ENCODE data around the gene TEX51.

The TEX51 gene

DNA sequence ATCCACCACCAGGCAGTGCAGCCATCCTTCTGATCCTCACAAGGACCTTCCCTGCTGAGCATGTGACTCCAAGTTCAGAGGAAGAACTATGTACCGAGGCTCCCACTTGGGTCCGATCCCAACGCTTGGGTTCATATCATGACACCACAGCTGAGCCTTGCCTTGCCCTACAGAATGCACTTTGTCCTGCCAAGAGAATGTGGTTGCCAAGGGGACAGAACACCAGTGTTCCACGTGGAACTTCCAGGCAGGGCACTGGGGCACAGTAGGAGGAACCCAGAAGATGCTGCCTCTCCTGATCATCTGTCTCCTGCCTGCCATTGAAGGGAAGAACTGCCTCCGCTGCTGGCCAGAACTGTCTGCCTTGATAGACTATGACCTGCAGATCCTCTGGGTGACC lies at the start of gene TEX51:
TSS of gene TEX51 (plus strand) at position 255 of the 400 bp plus-strand sequence. CDS start at position 284, 29 bp downstream.
- DNase-seq, result no peak

DNA sequence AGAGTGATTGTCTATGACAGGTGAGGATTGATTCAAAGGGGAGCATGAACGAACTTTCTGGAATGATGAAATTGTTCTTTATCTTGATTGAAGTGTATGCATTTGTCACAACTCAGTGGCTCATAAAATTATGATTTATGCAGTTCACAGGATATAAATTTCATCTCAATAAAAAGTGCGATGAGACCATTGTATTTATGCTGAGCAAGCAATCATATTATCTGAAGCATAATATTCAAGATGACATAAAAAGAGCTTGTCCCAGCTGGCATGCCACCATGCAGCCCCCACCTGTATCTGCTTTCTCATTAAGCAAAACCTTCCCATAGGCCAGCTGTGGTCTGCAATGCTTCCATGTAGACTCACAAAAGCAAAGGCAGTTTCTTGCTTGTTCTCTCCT lies 49.6 kb upstream of the TEX51 start:
- DNase-seq, result no peak

DNA sequence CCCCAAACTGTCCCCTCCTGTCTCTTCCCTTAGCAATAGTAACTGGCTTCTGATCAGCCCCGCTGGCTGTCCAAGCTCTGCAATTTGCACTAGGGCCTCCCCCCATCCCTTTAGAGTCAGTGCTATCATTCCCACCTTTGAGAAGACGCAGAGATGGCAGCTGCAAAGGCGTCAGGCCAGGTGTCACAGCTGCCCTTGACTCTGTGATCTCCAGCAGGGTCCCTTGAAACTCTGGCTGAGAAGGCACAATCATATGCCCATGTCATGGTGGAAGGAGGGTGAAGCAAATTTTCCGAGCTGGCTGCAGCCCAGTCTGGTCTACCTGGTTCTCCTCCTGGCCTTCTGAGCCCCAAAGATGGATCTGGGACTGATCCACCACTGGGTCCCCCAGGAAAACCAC lies 49.2 kb upstream of the TEX51 start:
- no peak for DNase-seq

DNA sequence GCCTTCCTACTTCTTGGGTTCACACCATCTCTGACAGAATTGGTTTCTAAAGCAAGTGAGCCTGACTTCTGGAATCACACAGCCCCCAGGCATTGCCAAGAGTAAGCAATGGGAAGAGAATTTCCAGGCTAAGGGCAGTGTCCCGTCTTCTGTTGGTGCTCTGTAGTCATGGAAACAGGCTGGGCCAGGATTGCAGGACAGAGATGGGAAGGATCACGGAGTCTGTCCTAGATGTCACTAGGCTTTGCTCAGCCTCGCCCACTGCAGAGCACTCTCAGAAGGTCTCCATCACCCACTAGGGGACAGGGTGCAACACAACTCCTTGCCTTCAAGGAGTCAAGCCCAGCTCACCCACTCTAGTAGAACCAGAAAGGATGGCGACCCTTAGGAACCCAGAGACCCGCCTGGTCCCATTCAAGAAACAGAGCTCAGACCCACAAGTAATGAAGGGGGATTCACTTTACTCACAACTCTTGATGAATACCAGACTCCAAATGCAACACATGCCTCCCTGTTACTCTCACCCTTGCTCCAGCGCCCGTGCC lies 48.6 kb upstream of the TEX51 start:
- no peak for DNase-seq

DNA sequence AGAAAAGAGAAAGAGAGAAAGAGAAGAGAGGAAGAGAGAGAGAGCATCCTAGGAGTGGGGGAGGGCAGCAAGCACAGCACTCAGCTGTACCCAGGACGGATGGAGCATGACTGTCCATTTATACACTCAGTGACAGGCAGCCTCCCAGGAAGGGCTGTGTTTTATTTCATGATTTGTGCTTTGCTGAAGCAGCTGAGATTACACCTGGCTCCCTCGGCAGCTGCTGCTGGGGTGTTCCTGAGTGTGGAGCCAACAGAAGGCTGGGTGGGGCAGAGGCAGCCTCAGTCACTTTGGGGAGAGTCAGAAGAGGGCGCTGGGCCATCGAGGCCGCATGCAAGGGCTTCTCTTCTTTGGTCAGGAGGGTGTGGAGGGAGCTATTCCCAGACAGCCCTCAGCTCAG lies 47.8 kb upstream of the TEX51 start:
- DNase-seq, result no peak

DNA sequence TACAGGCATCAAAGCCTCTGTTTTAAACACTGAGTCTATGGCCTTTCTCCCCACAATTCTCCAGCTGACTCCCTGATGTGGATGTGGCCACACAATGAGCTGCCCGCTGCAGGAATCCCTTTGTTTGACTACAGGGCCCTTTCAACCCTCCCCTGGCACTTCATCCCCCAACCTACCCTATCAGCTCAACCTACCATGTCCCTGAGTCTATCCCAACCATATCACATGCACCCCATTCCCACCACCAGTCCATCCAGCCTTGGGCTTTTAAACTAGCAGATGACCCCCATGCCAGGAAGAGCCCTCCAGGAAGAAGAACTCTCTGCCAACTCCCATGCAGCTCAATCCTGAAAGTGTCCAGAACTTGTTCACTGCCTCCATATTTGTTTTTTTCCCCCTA lies 46.9 kb upstream of the TEX51 start:
- DNase-seq, result no peak

DNA sequence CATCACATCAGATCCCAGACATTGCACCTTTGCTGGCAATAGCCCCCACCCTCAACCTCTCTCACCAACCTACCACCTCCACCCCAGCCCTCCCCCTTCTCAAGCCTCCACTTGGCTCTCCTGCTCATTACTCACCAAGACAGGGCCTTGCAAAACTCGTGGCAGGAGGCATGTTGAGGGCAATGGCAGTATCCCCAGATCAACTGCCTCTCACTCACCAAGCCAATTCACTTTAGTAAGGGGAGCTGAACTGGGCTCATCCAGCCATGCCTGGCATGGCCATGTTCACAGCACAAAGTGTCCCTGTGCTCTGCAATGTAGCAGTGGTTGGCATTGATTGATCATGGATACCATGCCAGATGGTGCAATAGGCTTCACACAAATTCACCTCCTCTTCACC lies 46.3 kb upstream of the TEX51 start:
- no peak for DNase-seq

DNA sequence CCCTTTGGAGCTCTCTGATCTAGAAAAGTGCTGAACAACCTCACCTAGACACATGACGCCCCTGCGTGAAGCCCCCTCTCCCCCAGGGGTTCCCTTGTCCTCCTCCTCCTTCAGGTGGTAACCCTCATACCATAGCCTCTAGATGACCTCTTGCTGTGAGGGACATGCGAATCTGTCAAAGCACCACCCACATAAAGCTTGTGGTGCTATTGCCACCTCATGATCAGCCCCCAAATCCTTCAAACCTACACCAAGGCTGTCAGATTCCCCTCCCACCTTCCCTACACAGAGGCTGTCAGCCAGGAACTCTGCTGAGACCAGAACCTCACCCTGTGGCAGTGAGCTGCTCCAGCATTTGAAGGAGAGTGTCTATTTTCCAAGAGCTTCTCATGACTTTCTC lies 43.1 kb upstream of the TEX51 start:
- no peak for DNase-seq

DNA sequence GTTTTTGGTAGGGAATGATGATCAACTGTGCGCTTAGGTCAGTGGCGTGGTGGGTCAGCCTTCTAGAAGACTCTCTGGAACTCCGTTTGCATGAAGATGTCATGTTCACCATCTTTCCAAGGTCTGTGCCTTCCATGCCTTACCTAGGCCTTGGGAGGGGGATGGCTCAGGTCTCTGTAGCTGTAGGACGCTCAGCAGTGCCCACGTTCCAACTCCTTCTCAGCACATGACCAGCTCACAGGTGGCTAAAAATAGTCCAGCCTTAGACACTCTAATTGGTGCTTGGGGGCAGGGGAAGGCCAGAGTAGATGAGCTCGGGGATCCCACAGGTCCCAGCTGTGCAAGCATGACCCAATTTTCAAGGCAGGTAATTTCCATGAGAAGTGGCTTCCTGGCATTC lies 42.3 kb upstream of the TEX51 start:
- DNase-seq, result no peak

DNA sequence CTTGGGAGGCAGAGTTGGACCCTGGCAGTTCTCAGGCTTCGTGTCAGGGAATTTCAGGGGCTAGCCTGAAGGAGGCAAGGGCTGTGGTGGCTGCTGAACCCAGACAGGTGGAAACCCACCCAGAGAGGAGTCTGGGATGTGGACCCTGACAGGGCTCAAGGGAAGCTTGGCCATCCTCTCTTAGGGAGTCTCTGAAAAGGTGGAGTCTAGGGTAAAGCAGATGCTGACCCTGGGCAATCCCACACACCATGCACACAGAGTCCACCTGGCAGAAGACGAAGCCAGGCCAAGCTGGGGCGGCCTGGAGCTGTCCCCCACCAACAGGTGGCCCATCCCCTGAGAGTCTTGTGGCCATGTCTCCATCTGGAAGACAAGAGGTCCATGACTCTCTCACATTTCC lies 41.2 kb upstream of the TEX51 start:
- no peak for DNase-seq

DNA sequence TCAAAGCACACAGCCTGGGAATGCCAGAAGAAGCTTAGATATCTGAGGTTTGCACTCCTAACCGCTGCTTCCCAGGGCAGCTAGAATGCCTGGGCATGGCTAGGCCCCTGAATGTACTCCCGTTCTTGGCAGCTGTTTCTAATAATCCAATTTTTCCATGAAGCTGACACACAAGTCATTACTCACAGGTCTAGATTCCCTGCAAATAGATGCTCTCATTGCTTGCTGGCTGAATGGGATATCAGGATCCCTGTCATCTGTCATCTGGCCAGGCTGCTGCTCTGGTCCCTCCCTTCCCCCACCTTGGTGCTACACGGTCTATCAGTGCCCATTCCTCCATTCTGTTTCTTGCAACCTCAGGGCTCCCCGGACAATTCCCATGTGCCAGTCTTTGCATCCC lies 40.7 kb upstream of the TEX51 start:
- DNase-seq, result no peak

DNA sequence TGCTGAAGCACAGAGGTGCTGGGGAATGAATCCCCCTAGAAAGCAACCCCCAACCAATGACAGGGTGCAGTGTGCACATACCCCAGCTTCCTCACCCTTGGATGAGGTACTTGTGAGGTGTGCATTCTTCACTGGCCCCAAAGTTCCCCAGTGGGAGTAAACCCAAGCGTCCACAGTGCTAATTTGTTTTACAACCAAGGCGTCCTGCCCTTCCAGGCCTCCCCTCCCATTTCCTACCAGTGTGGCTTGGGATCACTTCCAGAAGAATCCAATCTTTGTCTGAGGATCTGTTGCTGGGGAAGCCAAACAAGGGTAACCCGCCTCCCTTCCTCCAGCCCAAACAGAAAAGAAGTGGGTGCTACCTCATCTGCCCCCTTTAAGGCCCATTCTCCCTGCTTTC lies 40.3 kb upstream of the TEX51 start:
- no peak for DNase-seq

DNA sequence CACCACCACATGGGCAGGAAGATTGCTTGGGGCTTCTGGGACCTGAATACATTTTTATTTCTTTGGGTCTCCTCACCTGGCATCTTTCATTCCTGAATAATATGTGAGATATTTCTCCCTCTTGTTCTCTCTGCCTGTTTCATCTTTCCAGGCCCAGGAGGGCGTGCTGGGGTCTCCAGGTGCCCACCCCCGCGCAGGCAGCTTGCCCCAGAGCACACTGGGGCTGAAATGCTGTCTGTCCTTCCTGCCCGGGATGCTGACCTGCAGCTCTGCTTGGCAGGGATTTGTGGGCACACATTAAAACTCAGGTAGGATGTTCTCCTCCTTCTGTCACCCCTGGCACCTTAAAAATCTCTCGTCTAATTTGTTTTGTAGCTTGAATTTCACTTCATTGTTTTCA lies 39.7 kb upstream of the TEX51 start:
- DNase-seq, result no peak

DNA sequence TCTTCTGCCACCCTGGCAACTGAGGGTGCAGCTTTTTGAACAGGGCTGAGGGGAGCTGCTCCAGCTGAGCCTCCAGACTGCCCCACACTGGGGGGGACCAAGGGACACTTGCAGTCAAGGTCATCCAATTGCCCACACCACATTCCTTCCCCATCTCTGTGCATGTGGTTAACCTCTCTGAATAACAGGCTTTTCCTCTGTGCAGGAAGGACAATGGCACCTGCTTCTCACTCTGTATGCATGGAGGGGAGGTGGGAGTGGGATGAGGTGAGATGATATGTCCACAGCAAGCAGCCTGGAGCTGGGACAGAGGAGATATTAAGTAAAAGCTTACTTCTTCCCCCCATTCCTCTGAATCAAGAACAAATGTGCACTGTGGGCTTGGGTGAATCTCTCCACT lies 39.1 kb upstream of the TEX51 start:
- no peak for DNase-seq

DNA sequence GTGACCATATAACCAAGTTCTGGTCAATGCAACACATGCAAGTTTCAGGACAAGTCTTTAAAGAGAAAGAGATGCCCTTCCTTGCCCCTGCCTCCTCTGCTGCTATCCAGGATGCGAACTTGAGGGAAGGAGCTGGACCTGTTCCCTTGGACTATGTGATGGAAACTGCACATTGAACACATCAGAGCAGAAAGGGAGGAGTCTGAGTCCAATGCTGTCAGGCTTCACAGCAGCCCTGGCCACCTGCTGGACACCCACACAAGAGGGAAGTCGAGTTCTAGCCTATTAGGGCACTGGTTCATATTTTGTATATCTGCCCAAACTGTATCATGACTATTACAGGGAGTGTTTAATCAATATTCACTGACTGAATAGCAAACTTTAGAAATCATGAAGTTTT lies 38.3 kb upstream of the TEX51 start:
- no peak for DNase-seq

DNA sequence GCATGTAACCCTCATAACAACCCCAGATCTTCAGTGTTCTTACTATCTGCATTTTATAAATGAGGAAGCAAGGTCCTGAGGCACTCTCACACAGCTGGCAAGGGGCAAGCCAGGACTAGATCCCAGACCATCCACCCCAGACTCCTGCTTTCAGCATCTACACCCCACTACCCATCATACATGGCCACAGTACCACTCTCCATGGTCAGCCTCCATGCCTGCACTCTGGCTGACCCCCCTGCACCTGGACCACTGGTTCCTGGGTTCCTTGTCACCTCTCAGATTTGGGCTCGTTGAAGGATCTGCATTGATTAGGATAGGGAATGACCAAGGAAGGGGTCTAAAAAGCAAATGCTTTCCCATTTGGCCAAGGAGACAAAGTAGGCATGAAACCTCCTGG lies 36.0 kb upstream of the TEX51 start:
- DNase-seq, result no peak

DNA sequence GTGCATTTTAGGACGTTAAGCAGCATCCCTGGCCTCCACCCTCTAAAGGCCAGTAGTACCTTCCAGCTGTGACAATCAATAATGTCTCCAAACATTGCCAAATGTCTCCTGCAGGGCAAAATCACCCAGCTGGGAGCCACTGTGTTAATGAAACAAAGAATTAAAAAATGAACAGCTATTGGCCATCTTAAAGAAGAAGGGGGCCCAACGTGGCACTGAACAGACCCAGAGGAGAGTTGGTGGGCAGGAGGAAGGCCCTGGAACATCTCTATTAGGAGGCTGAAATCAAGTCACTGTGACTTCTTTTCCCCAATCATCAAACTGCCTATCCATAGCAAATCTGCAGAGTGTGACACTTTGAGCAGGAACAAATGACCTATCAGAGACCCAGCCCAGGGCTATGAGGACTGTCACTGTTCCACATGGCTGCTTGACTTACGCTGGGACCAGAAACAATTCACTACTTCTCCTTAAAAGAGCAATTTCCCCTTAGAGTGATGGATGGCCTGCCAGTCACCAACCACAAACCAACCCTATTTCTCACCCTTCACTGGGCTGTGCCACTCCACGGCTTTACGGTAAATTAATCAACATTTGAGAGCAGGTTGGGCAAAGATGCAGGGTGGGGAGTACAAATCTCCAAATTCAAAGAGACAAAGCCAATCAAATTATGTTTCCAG lies 35.2 kb upstream of the TEX51 start:
- no peak for DNase-seq

DNA sequence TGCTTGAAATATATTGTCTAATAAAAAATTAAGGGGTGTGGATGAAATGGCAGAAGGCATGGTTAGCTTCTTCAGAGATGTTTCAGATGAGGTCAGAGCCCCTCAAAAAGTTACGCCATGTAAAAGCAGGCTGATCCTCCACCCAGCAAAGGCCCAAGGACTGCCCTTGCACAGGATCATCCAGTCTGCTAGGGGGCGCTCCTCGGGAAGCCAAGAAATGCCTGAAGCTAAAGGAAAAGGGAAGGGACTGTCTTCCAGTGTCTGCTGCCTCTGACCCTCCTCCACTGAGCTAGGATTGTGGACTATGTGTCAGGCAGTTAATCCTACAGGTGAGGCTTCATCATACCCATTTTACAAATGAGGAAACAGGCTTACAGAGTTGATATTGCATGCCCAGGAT lies 33.8 kb upstream of the TEX51 start:
- DNase-seq, result no peak

DNA sequence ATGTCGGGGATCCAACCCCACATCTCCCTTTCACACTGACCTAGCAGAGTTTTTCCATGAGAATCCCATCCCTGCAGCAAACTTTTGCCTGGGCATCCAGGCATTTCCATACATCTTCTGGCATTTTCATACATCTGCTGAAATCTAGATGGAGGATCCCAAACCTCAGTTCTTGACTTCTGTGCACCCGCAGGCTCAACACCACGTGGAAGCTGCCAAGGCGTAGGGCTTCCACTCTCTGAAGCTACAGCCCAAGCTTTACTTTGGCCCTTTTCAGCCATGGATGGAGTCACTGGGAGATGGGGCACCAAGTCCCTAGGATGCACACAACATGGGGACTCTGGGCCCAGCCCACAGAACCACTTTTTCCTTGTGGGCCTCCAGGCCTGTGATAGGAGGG lies 32.2 kb upstream of the TEX51 start:
- DNase-seq, result no peak

DNA sequence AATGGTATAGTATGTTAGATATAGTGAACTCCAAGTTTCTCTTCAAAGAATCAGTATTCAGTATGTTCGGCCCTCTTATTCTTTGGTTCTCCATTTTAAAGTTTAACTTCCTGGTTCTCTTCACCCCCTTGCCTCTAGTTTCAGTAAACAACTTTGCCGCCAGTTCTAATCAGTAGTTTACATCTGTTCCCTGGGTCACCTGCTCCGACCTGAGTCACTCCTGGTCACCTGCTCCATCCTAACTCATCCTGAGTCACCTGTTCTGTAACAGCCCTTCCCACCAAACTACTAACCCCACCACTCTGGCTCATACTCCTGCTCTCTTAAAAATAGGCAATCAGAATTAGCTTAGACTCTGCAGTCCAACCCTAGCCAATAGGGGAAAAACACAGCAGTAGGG lies 23.7 kb upstream of the TEX51 start:
- no peak for DNase-seq

DNA sequence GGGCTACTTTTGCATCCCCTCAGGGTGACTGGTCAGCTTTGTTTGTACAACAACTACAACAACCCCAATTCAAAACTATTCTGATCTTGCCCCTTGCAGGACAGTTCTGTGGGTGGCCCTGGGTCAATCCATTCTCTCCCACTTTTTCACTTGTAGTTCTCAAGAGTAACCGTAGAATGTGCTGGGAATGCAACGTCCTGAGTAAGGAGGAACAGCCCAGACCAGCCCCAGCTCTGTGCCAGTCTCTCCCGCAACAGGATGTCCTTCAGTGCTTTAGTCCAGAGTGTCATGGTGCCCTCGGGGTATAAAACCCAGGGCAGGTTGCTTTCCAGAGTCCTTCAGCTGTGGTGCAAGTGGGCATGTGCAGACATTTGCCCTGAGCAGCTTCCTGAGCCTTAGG lies 22.1 kb upstream of the TEX51 start:
- DNase-seq, result no peak

DNA sequence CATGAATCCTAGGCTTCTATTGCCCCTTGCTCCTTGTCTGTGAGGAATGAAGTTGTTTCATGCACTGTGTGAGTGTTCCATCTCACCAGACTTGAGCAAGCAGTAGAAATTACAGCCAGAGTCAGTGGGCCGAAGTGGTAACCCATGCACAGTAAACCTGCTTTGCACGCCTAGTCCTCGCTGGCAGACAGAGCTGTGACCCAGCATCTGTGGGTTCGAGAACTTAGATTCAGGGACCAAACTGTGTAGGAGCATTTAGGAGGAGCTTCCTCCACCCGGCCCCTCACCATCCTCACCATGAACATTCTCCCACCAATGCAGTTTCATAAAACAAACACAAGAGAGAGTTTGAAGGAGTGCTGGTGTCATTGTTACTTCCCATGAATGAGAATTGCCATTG lies 21.6 kb upstream of the TEX51 start:
- DNase-seq, result no peak

DNA sequence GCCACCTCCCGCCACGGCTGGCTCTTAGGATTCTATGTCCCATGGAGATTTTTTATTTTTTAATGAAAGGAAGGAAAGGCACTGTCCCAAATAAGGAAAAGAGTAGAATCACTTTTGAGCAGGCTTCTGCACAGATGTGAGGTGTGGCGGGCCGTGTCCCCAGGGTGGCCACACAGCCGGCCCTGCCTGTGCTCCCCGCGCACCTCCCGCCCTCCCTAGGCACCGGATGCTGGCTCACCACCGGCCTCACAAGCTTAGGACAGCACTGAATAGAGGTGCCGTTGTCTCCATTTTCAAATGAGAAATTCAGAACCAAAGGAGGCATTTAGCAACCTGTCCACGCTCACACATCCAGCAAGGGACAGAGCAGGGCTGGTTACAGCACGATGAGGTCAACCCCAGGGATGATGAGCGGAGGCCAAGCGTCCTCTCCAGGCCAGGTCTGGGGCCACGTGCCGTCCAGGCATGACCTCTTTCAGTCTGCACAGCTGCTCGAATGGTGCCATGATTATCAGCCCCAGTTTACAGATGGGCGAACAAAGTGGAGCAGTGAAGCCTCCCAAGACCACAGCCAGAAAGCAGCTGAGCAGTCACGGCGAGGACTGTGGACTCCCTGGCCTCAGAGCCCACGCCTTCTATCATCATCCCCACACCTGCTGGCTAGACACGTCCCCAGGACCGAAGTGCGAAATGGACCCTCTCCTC lies 20.7 kb upstream of the TEX51 start:
- no peak for DNase-seq

DNA sequence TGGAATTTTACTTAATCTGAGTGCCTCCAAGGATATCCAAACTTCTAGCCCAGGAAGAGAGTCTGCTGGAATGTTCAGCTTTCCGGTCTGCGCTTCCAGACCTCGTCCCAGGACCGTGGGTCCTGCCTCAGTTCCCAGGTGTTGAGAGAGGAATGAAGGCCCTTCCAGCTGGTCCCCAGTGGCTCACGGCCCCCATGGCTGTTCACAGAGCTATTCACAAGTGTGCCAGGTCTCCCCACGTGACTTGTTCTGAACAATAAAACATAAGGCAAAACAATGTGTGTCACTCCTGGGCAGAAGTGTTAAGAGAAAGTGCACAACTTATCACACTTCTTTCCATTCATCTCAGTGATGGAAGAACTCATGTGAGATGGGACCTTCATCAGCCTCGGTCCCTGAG lies 20.1 kb upstream of the TEX51 start:
- DNase-seq, result no peak
